ENCODE data around the gene CYB561A3. TPM values are rescaled to one million over a fixed set of nuclear protein-coding genes. Genes with fewer than 3 reads are reported as not detected.

Gene CYB561A3
- total RNA-seq, 1 experiment from 2014 or later: 54.7 TPM

GRCh38 chr11:61306221-61306620, 55.5 kb downstream of the CYB561A3 start:
- no peak overlapping the region for H3K27ac ChIP-seq (ENCODE audit: low read depth, low read length, poor library complexity, severe bottlenecking)
- DNase-seq (ENCODE audit: low spot score): no peak
- no peaks in the 10 kb centered on the region for H3K4me1 ChIP-seq (ENCODE audit: insufficient read depth, low read length, poor library complexity, severe bottlenecking)
- H3K27me3 ChIP-seq (replicated peaks; ENCODE audit: insufficient read depth, low read depth, low read length, poor library complexity): no peaks in the 10 kb centered on the region
- ChIA-PET POLR2A (ENCODE audit: low non-redundant PET) (no interaction called here), CTCF (no interaction called here)
- no peaks in the 10 kb centered on the region for H3K9me3 ChIP-seq (ENCODE audit: low read depth, low read length, poor library complexity, severe bottlenecking)
- BruUV-seq (replicated peaks): no TSS peak
- no peak overlapping the region for H3K4me3 ChIP-seq (ENCODE audit: low read depth, low read length, poor library complexity, severe bottlenecking)
- TF ChIP-seq CTCF (conservative IDR thresholded peaks at IDR 0.05; ENCODE audit: low read depth, low read length) (no peak), EZH2 (IDR thresholded peaks at IDR 0.05; ENCODE audit: borderline replicate concordance, low read depth, low read length, poor library complexity, severe bottlenecking) (no peak)
- peaks cover 97% of the 10 kb centered on the region for H3K36me3 ChIP-seq (ENCODE audit: insufficient read depth, low read length, poor library complexity, severe bottlenecking)
- intact Hi-C loops (cut with micrococcal nuclease; ENCODE audit: unreplicated experiment): no loop called here

DNA sequence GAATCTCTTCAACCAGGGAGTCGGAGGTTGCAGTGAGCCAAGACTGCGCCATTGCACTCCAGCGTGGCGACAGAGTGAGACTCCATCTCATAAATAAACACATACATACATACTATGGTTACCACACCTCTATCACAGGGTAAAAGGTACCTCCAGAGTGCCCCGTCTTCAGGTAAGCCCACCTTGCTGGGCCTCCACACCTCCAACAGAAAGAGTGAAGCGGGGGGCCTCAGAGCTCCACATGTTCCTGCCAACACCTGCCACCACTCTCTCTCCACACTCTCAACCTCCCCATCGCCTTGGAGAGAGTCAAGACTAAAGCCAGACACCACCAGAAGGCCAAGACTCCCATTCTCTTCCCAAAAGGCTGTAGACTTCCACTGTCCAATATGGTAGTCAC, 56.3 kb downstream of the CYB561A3 start:
- peaks cover 97% of the 10 kb centered on the region for H3K36me3 ChIP-seq (ENCODE audit: insufficient read depth, low read length, poor library complexity, severe bottlenecking)
- H3K27me3 ChIP-seq (replicated peaks; ENCODE audit: insufficient read depth, low read depth, low read length, poor library complexity): no peaks in the 10 kb centered on the region
- DNase-seq (ENCODE audit: low spot score): no peak
- TF ChIP-seq CTCF (conservative IDR thresholded peaks at IDR 0.05; ENCODE audit: low read depth, low read length) (no peak), EZH2 (IDR thresholded peaks at IDR 0.05; ENCODE audit: borderline replicate concordance, low read depth, low read length, poor library complexity, severe bottlenecking) (no peak)
- CTCF ChIA-PET: no interaction called here
- intact Hi-C loops (cut with micrococcal nuclease; ENCODE audit: unreplicated experiment): no loop called here
- no peak overlapping the region for H3K27ac ChIP-seq (ENCODE audit: low read depth, low read length, poor library complexity, severe bottlenecking)
- H3K4me3 ChIP-seq (ENCODE audit: low read depth, low read length, poor library complexity, severe bottlenecking): no peak overlapping the region
- no TSS peak for BruUV-seq (replicated peaks)
- H3K9me3 ChIP-seq (ENCODE audit: low read depth, low read length, poor library complexity, severe bottlenecking): no peaks in the 10 kb centered on the region
- no peaks in the 10 kb centered on the region for H3K4me1 ChIP-seq (ENCODE audit: insufficient read depth, low read length, poor library complexity, severe bottlenecking)
- POLR2A ChIA-PET (ENCODE audit: low non-redundant PET): no interaction called here

- intact Hi-C loops (cut with micrococcal nuclease; ENCODE audit: unreplicated experiment): no loop called here
- TF ChIP-seq EZH2 (IDR thresholded peaks at IDR 0.05; ENCODE audit: borderline replicate concordance, low read depth, low read length, poor library complexity, severe bottlenecking): no peak
- no peak for TF ChIP-seq CTCF (conservative IDR thresholded peaks at IDR 0.05; ENCODE audit: low read depth, low read length)
- BruUV-seq (replicated peaks): no TSS peak
- Histone ChIP-seq H3K36me3 (ENCODE audit: insufficient read depth, low read length, poor library complexity, severe bottlenecking) (peaks cover 97% of the 10 kb centered on the region), H3K27ac (ENCODE audit: low read depth, low read length, poor library complexity, severe bottlenecking) (no peak overlapping the region), H3K27me3 (replicated peaks; ENCODE audit: insufficient read depth, low read depth, low read length, poor library complexity) (no peaks in the 10 kb centered on the region), H3K4me1 (ENCODE audit: insufficient read depth, low read length, poor library complexity, severe bottlenecking) (no peaks in the 10 kb centered on the region), H3K4me3 (ENCODE audit: low read depth, low read length, poor library complexity, severe bottlenecking) (no peak overlapping the region), H3K9me3 (ENCODE audit: low read depth, low read length, poor library complexity, severe bottlenecking) (no peaks in the 10 kb centered on the region)
- POLR2A ChIA-PET (ENCODE audit: low non-redundant PET): no interaction called here
- CTCF ChIA-PET: no interaction called here
- no peak for DNase-seq (ENCODE audit: low spot score)
These were observed 58.0 kb downstream of the CYB561A3 start for GRCh38 chr11:61303725-61304124.

Data from A673 (cell line).